Measurements from ENCODE around the gene TOMM5.

Gene TOMM5

GRCh38 chr9:37625758-37626147 lies 33.4 kb upstream of the TOMM5 start:
- Histone ChIP-seq H3F3A (ENCODE audit: control insufficient read depth, insufficient read depth) (no peaks in the 10 kb centered on the region), H3K4me3 (ENCODE audit: low read length) (no peak overlapping the region), H3K27ac (ENCODE audit: low read depth, low read length) (no peak overlapping the region), H4K20me1 (ENCODE audit: control insufficient read depth, insufficient read depth, low read depth, low read length) (no peaks in the 10 kb centered on the region), H3K4me1 (ENCODE audit: control insufficient read depth, low read length) (peaks cover 4% of the 10 kb centered on the region; the same call in 1 of the 2 replicates), H3K27me3 (ENCODE audit: control insufficient read depth, low read length) (no peaks in the 10 kb centered on the region), H3K9me2 (replicated peaks; ENCODE audit: control insufficient read depth, low read length) (no peaks in the 10 kb centered on the region), H3K79me2 (ENCODE audit: control insufficient read depth, low read length) (no peaks in the 10 kb centered on the region), H3K36me3 (ENCODE audit: control insufficient read depth, low read length) (no peaks in the 10 kb centered on the region), H3K4me2 (ENCODE audit: low read length) (no peak overlapping the region), H3K9me3 (ENCODE audit: control insufficient read depth, insufficient read depth, low read length) (no peaks in the 10 kb centered on the region)
- TF ChIP-seq, protein P1, sequence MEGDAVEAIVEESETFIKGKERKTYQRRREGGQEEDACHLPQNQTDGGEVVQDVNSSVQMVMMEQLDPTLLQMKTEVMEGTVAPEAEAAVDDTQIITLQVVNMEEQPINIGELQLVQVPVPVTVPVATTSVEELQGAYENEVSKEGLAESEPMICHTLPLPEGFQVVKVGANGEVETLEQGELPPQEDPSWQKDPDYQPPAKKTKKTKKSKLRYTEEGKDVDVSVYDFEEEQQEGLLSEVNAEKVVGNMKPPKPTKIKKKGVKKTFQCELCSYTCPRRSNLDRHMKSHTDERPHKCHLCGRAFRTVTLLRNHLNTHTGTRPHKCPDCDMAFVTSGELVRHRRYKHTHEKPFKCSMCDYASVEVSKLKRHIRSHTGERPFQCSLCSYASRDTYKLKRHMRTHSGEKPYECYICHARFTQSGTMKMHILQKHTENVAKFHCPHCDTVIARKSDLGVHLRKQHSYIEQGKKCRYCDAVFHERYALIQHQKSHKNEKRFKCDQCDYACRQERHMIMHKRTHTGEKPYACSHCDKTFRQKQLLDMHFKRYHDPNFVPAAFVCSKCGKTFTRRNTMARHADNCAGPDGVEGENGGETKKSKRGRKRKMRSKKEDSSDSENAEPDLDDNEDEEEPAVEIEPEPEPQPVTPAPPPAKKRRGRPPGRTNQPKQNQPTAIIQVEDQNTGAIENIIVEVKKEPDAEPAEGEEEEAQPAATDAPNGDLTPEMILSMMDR (IDR thresholded peaks at IDR 0.05; ENCODE audit: low read depth, low read length, poor library complexity, severe bottlenecking) = no peak
- no peak for TF ChIP-seq EZH2phosphoT487 (IDR thresholded peaks at IDR 0.05; ENCODE audit: borderline replicate concordance, low read length)

DNA sequence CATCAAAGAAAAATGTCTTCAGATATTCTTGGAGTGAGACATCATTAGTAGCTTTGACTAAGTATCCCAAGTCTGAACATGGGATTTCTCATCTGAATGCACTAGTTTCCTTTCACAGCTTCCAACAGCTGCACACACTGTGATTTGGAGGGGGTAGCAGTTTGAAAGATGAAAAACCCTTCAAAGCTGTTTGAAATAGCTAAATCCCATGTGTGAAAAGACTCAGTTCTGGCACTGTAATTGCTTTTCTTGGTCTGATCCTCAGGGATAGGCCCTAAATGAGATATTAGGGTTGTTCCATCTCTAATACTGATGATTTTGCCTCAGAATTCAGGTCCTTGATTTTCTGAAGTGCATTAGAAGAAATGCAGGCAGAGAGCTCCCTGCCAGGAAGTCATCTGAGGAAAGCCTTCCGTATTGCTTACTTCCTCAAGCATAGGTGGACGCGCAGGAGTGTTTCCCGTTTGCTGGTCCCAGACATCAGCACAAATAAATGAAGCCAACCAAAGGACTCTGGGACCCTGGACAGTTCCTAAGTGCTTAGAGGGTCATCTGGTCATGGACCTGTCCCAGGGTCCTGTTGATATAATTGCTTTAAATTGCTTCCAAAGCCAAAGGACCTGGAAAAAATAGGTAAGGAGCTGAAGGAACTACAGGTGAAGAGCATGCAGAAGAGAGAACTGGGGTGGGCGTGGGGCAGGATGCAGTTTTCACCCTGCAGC lies 32.8 kb upstream of the TOMM5 start:
- no peaks in the 10 kb centered on the region for H3K27me3 ChIP-seq (ENCODE audit: control insufficient read depth, low read length)
- H3F3A ChIP-seq (ENCODE audit: control insufficient read depth, insufficient read depth) = no peaks in the 10 kb centered on the region
- H3K9me2 ChIP-seq (replicated peaks; ENCODE audit: control insufficient read depth, low read length) = no peaks in the 10 kb centered on the region
- H4K20me1 ChIP-seq (ENCODE audit: control insufficient read depth, insufficient read depth, low read depth, low read length) = no peaks in the 10 kb centered on the region
- TF ChIP-seq, protein P1 (IDR thresholded peaks at IDR 0.05; ENCODE audit: low read depth, low read length, poor library complexity, severe bottlenecking) = no peak
- no peak for TF ChIP-seq EZH2phosphoT487 (IDR thresholded peaks at IDR 0.05; ENCODE audit: borderline replicate concordance, low read length)
- no peak overlapping the region for H3K4me3 ChIP-seq (ENCODE audit: low read length)
- H3K9me3 ChIP-seq (ENCODE audit: control insufficient read depth, insufficient read depth, low read length) = no peaks in the 10 kb centered on the region
- peaks cover 4% of the 10 kb centered on the region; the same call in 1 of the 2 replicates for H3K4me1 ChIP-seq (ENCODE audit: control insufficient read depth, low read length)
- no peak overlapping the region for H3K4me2 ChIP-seq (ENCODE audit: low read length)
- no peaks in the 10 kb centered on the region for H3K79me2 ChIP-seq (ENCODE audit: control insufficient read depth, low read length)
- H3K36me3 ChIP-seq (ENCODE audit: control insufficient read depth, low read length) = no peaks in the 10 kb centered on the region
- H3K27ac ChIP-seq (ENCODE audit: low read depth, low read length) = no peak overlapping the region

DNA sequence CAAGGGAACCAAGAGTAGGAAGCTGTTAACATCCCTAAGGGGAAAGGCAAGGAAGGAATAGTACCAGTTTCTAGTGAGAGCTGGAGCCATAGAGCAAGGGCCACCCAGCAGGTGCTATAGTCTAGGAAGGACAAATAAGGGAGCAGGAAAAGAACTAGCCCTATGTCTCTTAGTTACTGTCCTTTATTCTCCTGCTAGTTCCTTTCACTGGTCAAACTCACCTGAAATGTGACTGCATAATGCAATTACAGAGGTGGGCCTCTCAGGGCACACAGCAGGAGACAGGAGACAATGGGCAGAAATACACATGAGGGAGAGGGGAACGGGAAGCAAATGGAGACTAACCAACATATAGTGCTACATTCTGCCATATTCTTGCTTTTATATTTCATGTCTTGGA lies 31.7 kb upstream of the TOMM5 start:
- H4K20me1 ChIP-seq (ENCODE audit: control insufficient read depth, insufficient read depth, low read depth, low read length) = no peaks in the 10 kb centered on the region
- H3K79me2 ChIP-seq (ENCODE audit: control insufficient read depth, low read length) = no peaks in the 10 kb centered on the region
- no peak overlapping the region for H3K4me2 ChIP-seq (ENCODE audit: low read length)
- H3F3A ChIP-seq (ENCODE audit: control insufficient read depth, insufficient read depth) = no peaks in the 10 kb centered on the region
- no peaks in the 10 kb centered on the region for H3K9me3 ChIP-seq (ENCODE audit: control insufficient read depth, insufficient read depth, low read length)
- no peaks in the 10 kb centered on the region for H3K9me2 ChIP-seq (replicated peaks; ENCODE audit: control insufficient read depth, low read length)
- no peak overlapping the region for H3K27ac ChIP-seq (ENCODE audit: low read depth, low read length)
- H3K4me1 ChIP-seq (ENCODE audit: control insufficient read depth, low read length) = peaks cover 4% of the 10 kb centered on the region; the same call in 1 of the 2 replicates
- TF ChIP-seq, protein P1 (IDR thresholded peaks at IDR 0.05; ENCODE audit: low read depth, low read length, poor library complexity, severe bottlenecking) = no peak
- no peak for TF ChIP-seq EZH2phosphoT487 (IDR thresholded peaks at IDR 0.05; ENCODE audit: borderline replicate concordance, low read length)
- no peaks in the 10 kb centered on the region for H3K36me3 ChIP-seq (ENCODE audit: control insufficient read depth, low read length)
- no peaks in the 10 kb centered on the region for H3K27me3 ChIP-seq (ENCODE audit: control insufficient read depth, low read length)
- H3K4me3 ChIP-seq (ENCODE audit: low read length) = no peak overlapping the region
